ENCODE results near the gene TMPO. TPM values are rescaled to one million over a fixed set of nuclear protein-coding genes. Genes with fewer than 3 reads are reported as not detected.

The TMPO gene, protein sequence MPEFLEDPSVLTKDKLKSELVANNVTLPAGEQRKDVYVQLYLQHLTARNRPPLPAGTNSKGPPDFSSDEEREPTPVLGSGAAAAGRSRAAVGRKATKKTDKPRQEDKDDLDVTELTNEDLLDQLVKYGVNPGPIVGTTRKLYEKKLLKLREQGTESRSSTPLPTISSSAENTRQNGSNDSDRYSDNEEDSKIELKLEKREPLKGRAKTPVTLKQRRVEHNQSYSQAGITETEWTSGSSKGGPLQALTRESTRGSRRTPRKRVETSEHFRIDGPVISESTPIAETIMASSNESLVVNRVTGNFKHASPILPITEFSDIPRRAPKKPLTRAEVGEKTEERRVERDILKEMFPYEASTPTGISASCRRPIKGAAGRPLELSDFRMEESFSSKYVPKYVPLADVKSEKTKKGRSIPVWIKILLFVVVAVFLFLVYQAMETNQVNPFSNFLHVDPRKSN
- 100 to 1,000 TPM in 1 of 2 donors, 10 to 100 TPM in 1; 67.4 to 178 TPM for total RNA-seq

DNA sequence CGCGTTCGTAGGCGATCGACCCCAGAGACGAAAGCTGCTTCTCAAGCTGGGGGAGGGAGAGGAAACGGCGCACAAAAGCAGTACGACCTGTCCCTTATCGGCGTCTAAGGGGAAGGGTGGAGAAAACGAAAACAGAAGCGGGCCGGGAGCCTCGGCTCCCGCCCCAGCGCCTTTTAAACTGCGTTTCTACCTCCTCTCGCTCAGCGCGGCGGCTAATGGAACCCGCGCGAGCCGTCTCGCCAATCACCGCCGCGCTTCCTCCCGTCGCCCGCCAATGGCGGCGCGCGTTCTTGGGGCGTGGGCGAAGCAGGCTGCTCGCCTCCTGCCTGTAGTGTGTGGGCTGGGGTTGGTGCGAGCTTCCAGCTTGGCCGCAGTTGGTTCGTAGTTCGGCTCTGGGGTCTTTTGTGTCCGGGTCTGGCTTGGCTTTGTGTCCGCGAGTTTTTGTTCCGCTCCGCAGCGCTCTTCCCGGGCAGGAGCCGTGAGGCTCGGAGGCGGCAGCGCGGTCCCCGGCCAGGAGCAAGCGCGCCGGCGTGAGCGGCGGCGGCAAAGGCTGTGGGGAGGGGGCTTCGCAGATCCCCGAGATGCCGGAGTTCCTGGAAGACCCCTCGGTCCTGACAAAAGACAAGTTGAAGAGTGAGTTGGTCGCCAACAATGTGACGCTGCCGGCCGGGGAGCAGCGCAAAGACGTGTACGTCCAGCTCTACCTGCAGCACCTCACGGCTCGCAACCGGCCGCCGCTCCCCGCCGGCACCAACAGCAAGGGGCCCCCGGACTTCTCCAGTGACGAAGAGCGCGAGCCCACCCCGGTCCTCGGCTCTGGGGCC is at the start of gene TMPO:
TSS of gene TMPO (plus strand) at position 304 of the 824 bp plus-strand sequence. CDS start at position 582, 278 bp downstream.

DNA sequence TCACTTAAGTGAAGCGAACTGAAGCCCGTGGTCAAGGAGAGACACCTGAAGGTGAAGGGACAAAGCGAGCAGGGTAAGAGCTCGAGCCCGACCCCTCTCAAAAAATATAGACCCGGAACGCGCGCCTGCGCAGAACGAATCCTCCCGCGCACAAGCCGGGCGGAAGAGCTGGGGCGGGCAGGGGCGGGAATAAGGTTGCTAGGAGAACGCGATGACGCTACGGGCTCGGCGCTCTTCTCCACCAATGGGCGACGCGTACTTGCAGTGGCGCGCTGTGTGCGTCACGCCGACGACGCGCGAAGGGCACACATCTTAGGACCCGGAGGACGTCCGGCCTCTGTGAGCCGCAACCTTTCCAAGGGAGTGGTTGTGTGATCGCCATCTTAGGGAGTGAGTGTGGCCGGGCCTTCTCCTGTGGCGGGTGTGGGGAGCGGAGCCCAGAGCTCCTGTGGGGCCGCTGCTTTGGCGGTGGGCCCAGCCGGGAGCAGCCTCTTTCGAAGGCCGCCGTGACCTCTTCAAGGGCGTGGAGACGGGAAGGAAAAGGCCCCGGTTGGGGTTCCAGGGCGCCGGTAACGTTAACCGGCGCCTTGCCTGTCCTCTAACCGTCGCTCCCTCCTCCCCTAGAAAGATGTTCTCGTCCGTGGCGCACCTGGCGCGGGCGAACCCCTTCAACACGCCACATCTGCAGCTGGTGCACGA is 78.1 kb downstream of the TMPO start, which contains the start of gene SLC25A3:
TSS of gene SLC25A3 (plus strand) at position 336 of the 699 bp plus-strand sequence. CDS start at position 629, 293 bp downstream.

Small RNA genes lying within 50 kb of the gene (small RNA-seq; reads per million reads assigned to genes)
- gene SNORA53, result 96.3 to 131 reads per million in 2 donors

Other genes starting within 250 kb of the TMPO start
- 100 to 1,000 TPM; 432 to 561 TPM for gene SLC25A3, start 78.1 kb downstream of the TMPO start, total RNA-seq
- gene IKBIP, start 129.2 kb downstream of the TMPO start, total RNA-seq, result 10 to 100 TPM; 13.1 to 40.0 TPM
- 10 to 100 TPM; 15.5 to 19.3 TPM for gene APAF1, start 129.7 kb downstream of the TMPO start, total RNA-seq